ENCODE data around the gene SRRM2. TPM values are rescaled to one million over a fixed set of nuclear protein-coding genes. Genes with fewer than 3 reads are reported as not detected.

The SRRM2 gene
- total RNA-seq, 1 experiment from 2014 or later, result 746 TPM

- ChIA-PET CTCF (interaction anchor here (0.6 to 0.7 kb wide), 2 partner anchors 119 to 214 kb away, joined by 3 to 9 read pairs; no protein-coding TSS in a partner anchor), POLR2A (ENCODE audit: unreplicated experiment) (no interaction called here)
- intact Hi-C loops (cut with micrococcal nuclease; ENCODE audit: unreplicated experiment), result no loop called here
- H3F3A ChIP-seq (ENCODE audit: insufficient read depth, low read depth), result no peaks in the 10 kb centered on the region; the same call in 1 of the 2 replicates
- no peaks in the 10 kb centered on the region for H3K4me1 ChIP-seq (replicated peaks; ENCODE audit: insufficient read depth)
- no peaks in the 10 kb centered on the region for H3K9me3 ChIP-seq (ENCODE audit: insufficient read depth, low read depth)
- TF ChIP-seq EZH2 (IDR thresholded peaks at IDR 0.05; ENCODE audit: low read depth), result no peak
- TF ChIP-seq CTCF (conservative IDR thresholded peaks at IDR 0.05), result no peak
- DNase-seq, result no peak
- H3K79me2 ChIP-seq (ENCODE audit: low read depth), result no peaks in the 10 kb centered on the region
- no peak overlapping the region for H3K27ac ChIP-seq
- no peaks in the 10 kb centered on the region for H3K27me3 ChIP-seq (ENCODE audit: insufficient read depth, low read depth)
- BruUV-seq (replicated peaks), result no TSS peak
- H3K4me3 ChIP-seq, result no peak overlapping the region
- H3K9me2 ChIP-seq (ENCODE audit: insufficient read depth), result no peaks in the 10 kb centered on the region
- H4K20me1 ChIP-seq (ENCODE audit: insufficient read depth), result no peaks in the 10 kb centered on the region
- no peaks in the 10 kb centered on the region for H3K36me3 ChIP-seq (ENCODE audit: low read depth)
- no peak overlapping the region for H3K4me2 ChIP-seq
- H2AFZ ChIP-seq, result no peak overlapping the region
Observed at GRCh38 chr16:2704166-2704982, 48.1 kb upstream of the SRRM2 start.

- intact Hi-C loops (cut with micrococcal nuclease; ENCODE audit: unreplicated experiment), result no loop called here
- Histone ChIP-seq H3K4me2 (no peak overlapping the region), H2AFZ (no peak overlapping the region), H3K27me3 (ENCODE audit: insufficient read depth, low read depth) (no peaks in the 10 kb centered on the region), H3K27ac (no peak overlapping the region), H3K79me2 (ENCODE audit: low read depth) (no peaks in the 10 kb centered on the region), H3F3A (ENCODE audit: insufficient read depth, low read depth) (no peaks in the 10 kb centered on the region; the same call in 1 of the 2 replicates), H3K9me3 (ENCODE audit: insufficient read depth, low read depth) (no peaks in the 10 kb centered on the region), H3K4me3 (no peak overlapping the region), H3K4me1 (replicated peaks; ENCODE audit: insufficient read depth) (no peaks in the 10 kb centered on the region), H4K20me1 (ENCODE audit: insufficient read depth) (no peaks in the 10 kb centered on the region), H3K36me3 (ENCODE audit: low read depth) (no peaks in the 10 kb centered on the region), H3K9me2 (ENCODE audit: insufficient read depth) (no peaks in the 10 kb centered on the region)
- no peak for DNase-seq
- POLR2A ChIA-PET (ENCODE audit: unreplicated experiment), result no interaction called here
- BruUV-seq (replicated peaks), result no TSS peak
- CTCF ChIA-PET, result interaction anchor here (0.6 kb wide), 1 partner anchor 214 kb away, joined by 3 read pairs; no protein-coding TSS in a partner anchor
- no peak for TF ChIP-seq CTCF (conservative IDR thresholded peaks at IDR 0.05)
- no peak for TF ChIP-seq EZH2 (IDR thresholded peaks at IDR 0.05; ENCODE audit: low read depth)
Observed at GRCh38 chr16:2704983-2705275, 47.5 kb upstream of the SRRM2 start.

GRCh38 chr16:2705351-2705750, 47.1 kb upstream of the SRRM2 start:
- no peak overlapping the region for H3K4me3 ChIP-seq
- intact Hi-C loops (cut with micrococcal nuclease; ENCODE audit: unreplicated experiment), result no loop called here
- H3K36me3 ChIP-seq (ENCODE audit: low read depth), result no peaks in the 10 kb centered on the region
- TF ChIP-seq EZH2 (IDR thresholded peaks at IDR 0.05; ENCODE audit: low read depth), result no peak
- TF ChIP-seq CTCF (conservative IDR thresholded peaks at IDR 0.05), result no peak
- H3K27me3 ChIP-seq (ENCODE audit: insufficient read depth, low read depth), result no peaks in the 10 kb centered on the region
- no peaks in the 10 kb centered on the region for H3K9me2 ChIP-seq (ENCODE audit: insufficient read depth)
- no peak overlapping the region for H3K4me2 ChIP-seq
- POLR2A ChIA-PET (ENCODE audit: unreplicated experiment), result no interaction called here
- no peaks in the 10 kb centered on the region for H4K20me1 ChIP-seq (ENCODE audit: insufficient read depth)
- no peaks in the 10 kb centered on the region for H3K79me2 ChIP-seq (ENCODE audit: low read depth)
- no peaks in the 10 kb centered on the region for H3K9me3 ChIP-seq (ENCODE audit: insufficient read depth, low read depth)
- no TSS peak for BruUV-seq (replicated peaks)
- no peak overlapping the region for H2AFZ ChIP-seq
- H3K27ac ChIP-seq, result no peak overlapping the region
- CTCF ChIA-PET, result no interaction called here
- DNase-seq, result no peak
- H3F3A ChIP-seq (ENCODE audit: insufficient read depth, low read depth), result no peaks in the 10 kb centered on the region; the same call in 1 of the 2 replicates
- no peaks in the 10 kb centered on the region for H3K4me1 ChIP-seq (replicated peaks; ENCODE audit: insufficient read depth)

Data from PC-9 (cell line).